ENCODE measurements around the gene CCND1.

CCND1 gene

GRCh38 chr11:69666752-69667536 is 26.0 kb downstream of the CCND1 start:
- DNase-seq (ENCODE audit: low spot score) = no peak

- no peak for DNase-seq (ENCODE audit: low spot score)
These were observed 27.0 kb downstream of the CCND1 start for GRCh38 chr11:69667619-69668604.

- DNase-seq (ENCODE audit: low spot score) = no peak
These were observed 28.5 kb downstream of the CCND1 start for GRCh38 chr11:69669486-69669885.

- DNase-seq (ENCODE audit: low spot score) = peak; percentile 82
These were observed 29.3 kb downstream of the CCND1 start for GRCh38 chr11:69670158-69670845.

- no peak for DNase-seq (ENCODE audit: low spot score)
These were observed 30.9 kb downstream of the CCND1 start for GRCh38 chr11:69671734-69672465.

GRCh38 chr11:69674267-69674885 is 33.4 kb downstream of the CCND1 start:
- DNase-seq (ENCODE audit: low spot score) = peak; percentile 62

- DNase-seq (ENCODE audit: low spot score) = peak; percentile 96
These were observed 34.1 kb downstream of the CCND1 start, which contains the start of gene LTO1 for GRCh38 chr11:69674886-69675714. Gene LTO1 (minus strand): TSS chr11:69675353. CDS start chr11:69675239, 114 bp downstream.

GRCh38 chr11:69677749-69678148 is 36.8 kb downstream of the CCND1 start:
- no peak for DNase-seq (ENCODE audit: low spot score)

GRCh38 chr11:69680688-69681087 is 39.7 kb downstream of the CCND1 start:
- DNase-seq (ENCODE audit: low spot score) = no peak

- DNase-seq (ENCODE audit: low spot score) = peak; percentile 65
These were observed 41.3 kb downstream of the CCND1 start for GRCh38 chr11:69682221-69682620.

- no peak for DNase-seq (ENCODE audit: low spot score)
These were observed 41.8 kb downstream of the CCND1 start for GRCh38 chr11:69682681-69683326.

GRCh38 chr11:69683764-69684333 is 42.9 kb downstream of the CCND1 start:
- DNase-seq (ENCODE audit: low spot score) = peak; percentile 50

- DNase-seq (ENCODE audit: low spot score) = no peak
These were observed 43.7 kb downstream of the CCND1 start for GRCh38 chr11:69684651-69685050.

GRCh38 chr11:69685348-69685747 is 44.4 kb downstream of the CCND1 start:
- DNase-seq (ENCODE audit: low spot score) = no peak

GRCh38 chr11:69686452-69686851 is 45.5 kb downstream of the CCND1 start:
- no peak for DNase-seq (ENCODE audit: low spot score)

- DNase-seq (ENCODE audit: low spot score) = no peak
These were observed 45.9 kb downstream of the CCND1 start for GRCh38 chr11:69686856-69687255.

GRCh38 chr11:69687969-69688771 is 47.2 kb downstream of the CCND1 start:
- DNase-seq (ENCODE audit: low spot score) = peak; percentile 42
